Lower leg skin (tissue), 3 donors: ENCODE measurements around the gene CLDND2.

Experiments used
- CTCF ChIP-seq, 3 donors: fragments of 450-650 bp; IDR thresholded peaks; one replicate each; pipeline ENCODE4 v1.5.1; 2016; ENCODE audit warnings: antibody characterized with exemption in 3 of 3, mild to moderate bottlenecking in 3 of 3, moderate library complexity in 2 of 3
- POLR2A ChIP-seq, 2 donors: fragments of 450-650 bp; IDR thresholded peaks; one replicate each; pipeline ENCODE4 v1.6.1; 2016 to 2017; ENCODE audit warnings: antibody characterized with exemption in 2 of 2, mild to moderate bottlenecking in 1 of 2, moderate library complexity in 1 of 2

- TF ChIP-seq CTCF (IDR thresholded peaks at IDR 0.05) (no peak), POLR2A (IDR thresholded peaks at IDR 0.05) (no peak)
These were observed 25.4 kb upstream of the CLDND2 start for GRCh38 chr19:51394050-51394836.
